Activated naive CD4-positive, alpha-beta T cell treated with anti-CD3 and anti-CD28 coated beads, Interleukin-2, amount 10 ng/mL, durations not matched to agents 7 days and 5 days (primary cell): Measurements from ENCODE around the gene UNC5A.

Source experiments
- CTCF ChIA-PET: fragments of 350-600 bp; sonication (Branson Sonifier 250); formaldehyde crosslinking; loops from one replicate; lab custom pipeline; 2021; ENCODE audit warnings: antibody characterized with exemption; lab: Charles Lee
- DNase-seq: peaks from one replicate; pipeline ENCODE4 v3.0.0-alpha.2; 2020
- H3K27ac Mint-ChIP-seq: one replicate; pipeline ENCODE4 v1.8.0; 2021; ENCODE audit warnings: mild to moderate bottlenecking, moderate library complexity, mixed read lengths
- H3K27me3 Mint-ChIP-seq: one replicate; pipeline ENCODE4 v1.8.0; 2021; ENCODE audit warnings: mild to moderate bottlenecking, mixed read lengths
- H3K36me3 Mint-ChIP-seq: one replicate; pipeline ENCODE4 v1.8.0; 2021; ENCODE audit warnings: mixed read lengths
- H3K4me1 Mint-ChIP-seq: one replicate; pipeline ENCODE4 v1.8.0; 2021; ENCODE audit warnings: mixed read lengths
- H3K4me3 Mint-ChIP-seq: one replicate; pipeline ENCODE4 v1.8.0; 2021; ENCODE audit warnings: mild to moderate bottlenecking, moderate library complexity, mixed read lengths
- H3K9me3 Mint-ChIP-seq: one replicate; pipeline ENCODE4 v1.8.0; 2021; ENCODE audit warnings: mixed read lengths

The UNC5A gene

GRCh38 chr5:176857216-176857893 is 47.0 kb downstream of the UNC5A start:
- CTCF ChIA-PET: no interaction called here
- H3K4me1 Mint-ChIP-seq: no peaks in the 10 kb centered on the region

GRCh38 chr5:176857894-176858273 is 47.5 kb downstream of the UNC5A start:
- Mint-ChIP-seq H3K27ac (no peak overlapping the region), H3K9me3 (no peaks in the 10 kb centered on the region), H3K27me3 (peaks cover 33% of the 10 kb centered on the region), H3K36me3 (no peaks in the 10 kb centered on the region), H3K4me1 (no peaks in the 10 kb centered on the region), H3K4me3 (no peak overlapping the region)
- CTCF ChIA-PET: no interaction called here
- no peak for DNase-seq

More at GRCh38 chr5:176857216-176857893, 47.0 kb downstream of the UNC5A start:
- DNase-seq: no peak
- Mint-ChIP-seq H3K4me3 (no peak overlapping the region), H3K27ac (no peak overlapping the region), H3K27me3 (peaks cover 28% of the 10 kb centered on the region), H3K36me3 (no peaks in the 10 kb centered on the region), H3K9me3 (no peaks in the 10 kb centered on the region)

- CTCF ChIA-PET: no interaction called here
- Mint-ChIP-seq H3K27ac (no peak overlapping the region), H3K4me1 (no peaks in the 10 kb centered on the region), H3K36me3 (no peaks in the 10 kb centered on the region), H3K9me3 (no peaks in the 10 kb centered on the region), H3K27me3 (peaks cover 53% of the 10 kb centered on the region), H3K4me3 (no peak overlapping the region)
- no peak for DNase-seq
Measured at GRCh38 chr5:176859916-176860315, 49.6 kb downstream of the UNC5A start.

GRCh38 chr5:176860381-176860780 is 50.0 kb downstream of the UNC5A start:
- CTCF ChIA-PET: no interaction called here
- no peak for DNase-seq
- H3K27ac Mint-ChIP-seq: no peak overlapping the region
- H3K27me3 Mint-ChIP-seq: peaks cover 58% of the 10 kb centered on the region
- H3K4me3 Mint-ChIP-seq: no peak overlapping the region
- no peaks in the 10 kb centered on the region for H3K9me3 Mint-ChIP-seq
- H3K36me3 Mint-ChIP-seq: no peaks in the 10 kb centered on the region
- no peaks in the 10 kb centered on the region for H3K4me1 Mint-ChIP-seq

GRCh38 chr5:176861276-176861675 is 50.9 kb downstream of the UNC5A start:
- CTCF ChIA-PET: no interaction called here
- Mint-ChIP-seq H3K27ac (no peak overlapping the region), H3K4me3 (no peak overlapping the region), H3K27me3 (peaks cover 67% of the 10 kb centered on the region), H3K9me3 (no peaks in the 10 kb centered on the region), H3K4me1 (no peaks in the 10 kb centered on the region), H3K36me3 (no peaks in the 10 kb centered on the region)
- DNase-seq: no peak

- no peaks in the 10 kb centered on the region for H3K4me1 Mint-ChIP-seq
- H3K36me3 Mint-ChIP-seq: no peaks in the 10 kb centered on the region
- no peaks in the 10 kb centered on the region for H3K9me3 Mint-ChIP-seq
- peaks cover 78% of the 10 kb centered on the region for H3K27me3 Mint-ChIP-seq
- CTCF ChIA-PET: no interaction called here
- no peak overlapping the region for H3K27ac Mint-ChIP-seq
- no peak for DNase-seq
- H3K4me3 Mint-ChIP-seq: no peak overlapping the region
Measured at GRCh38 chr5:176862330-176862995, 52.1 kb downstream of the UNC5A start.

GRCh38 chr5:176863041-176863764 is 52.8 kb downstream of the UNC5A start:
- H3K27ac Mint-ChIP-seq: no peak overlapping the region
- no peaks in the 10 kb centered on the region for H3K4me1 Mint-ChIP-seq
- no peak overlapping the region for H3K4me3 Mint-ChIP-seq
- CTCF ChIA-PET: no interaction called here
- no peaks in the 10 kb centered on the region for H3K36me3 Mint-ChIP-seq
- peaks cover 78% of the 10 kb centered on the region for H3K27me3 Mint-ChIP-seq
- H3K9me3 Mint-ChIP-seq: no peaks in the 10 kb centered on the region
- DNase-seq: no peak

- Mint-ChIP-seq H3K36me3 (no peaks in the 10 kb centered on the region), H3K9me3 (no peaks in the 10 kb centered on the region), H3K27ac (no peak overlapping the region), H3K4me3 (no peak overlapping the region), H3K27me3 (peaks cover 74% of the 10 kb centered on the region), H3K4me1 (no peaks in the 10 kb centered on the region)
- CTCF ChIA-PET: no interaction called here
- DNase-seq: no peak
Measured at GRCh38 chr5:176863765-176864098, 53.4 kb downstream of the UNC5A start.

GRCh38 chr5:176864755-176865154 is 54.4 kb downstream of the UNC5A start:
- Mint-ChIP-seq H3K4me1 (no peaks in the 10 kb centered on the region), H3K9me3 (no peaks in the 10 kb centered on the region), H3K36me3 (no peaks in the 10 kb centered on the region), H3K27ac (no peak overlapping the region), H3K4me3 (no peak overlapping the region), H3K27me3 (peaks cover 78% of the 10 kb centered on the region)
- DNase-seq: no peak
- CTCF ChIA-PET: no interaction called here

GRCh38 chr5:176865964-176866363 is 55.6 kb downstream of the UNC5A start:
- CTCF ChIA-PET: no interaction called here
- H3K36me3 Mint-ChIP-seq: no peaks in the 10 kb centered on the region
- no peak overlapping the region for H3K4me3 Mint-ChIP-seq
- no peaks in the 10 kb centered on the region for H3K4me1 Mint-ChIP-seq
- H3K27me3 Mint-ChIP-seq: peaks cover 75% of the 10 kb centered on the region
- peaks cover 4% of the 10 kb centered on the region for H3K9me3 Mint-ChIP-seq
- DNase-seq: no peak
- H3K27ac Mint-ChIP-seq: no peak overlapping the region

- Mint-ChIP-seq H3K4me1 (no peaks in the 10 kb centered on the region), H3K27ac (no peak overlapping the region), H3K9me3 (peaks cover 4% of the 10 kb centered on the region), H3K27me3 (peaks cover 67% of the 10 kb centered on the region), H3K4me3 (no peak overlapping the region), H3K36me3 (no peaks in the 10 kb centered on the region)
- CTCF ChIA-PET: no interaction called here
- DNase-seq: no peak
Measured at GRCh38 chr5:176866707-176867310, 56.5 kb downstream of the UNC5A start.

- no peak overlapping the region for H3K27ac Mint-ChIP-seq
- H3K4me3 Mint-ChIP-seq: no peak overlapping the region
- H3K4me1 Mint-ChIP-seq: no peaks in the 10 kb centered on the region
- H3K27me3 Mint-ChIP-seq: peaks cover 59% of the 10 kb centered on the region
- peaks cover 6% of the 10 kb centered on the region for H3K9me3 Mint-ChIP-seq
- CTCF ChIA-PET: no interaction called here
- DNase-seq: no peak
- no peaks in the 10 kb centered on the region for H3K36me3 Mint-ChIP-seq
Measured at GRCh38 chr5:176868126-176868525, 57.8 kb downstream of the UNC5A start.

- Mint-ChIP-seq H3K27ac (no peak overlapping the region), H3K4me3 (no peak overlapping the region), H3K27me3 (peaks cover 57% of the 10 kb centered on the region), H3K9me3 (peaks cover 7% of the 10 kb centered on the region), H3K36me3 (no peaks in the 10 kb centered on the region), H3K4me1 (no peaks in the 10 kb centered on the region)
- CTCF ChIA-PET: no interaction called here
- no peak for DNase-seq
Measured at GRCh38 chr5:176868731-176869130, 58.4 kb downstream of the UNC5A start.

GRCh38 chr5:176869501-176870109 is 59.2 kb downstream of the UNC5A start:
- CTCF ChIA-PET: no interaction called here
- H3K27ac Mint-ChIP-seq: peak overlapping the region; percentile 14
- H3K36me3 Mint-ChIP-seq: no peaks in the 10 kb centered on the region
- no peak overlapping the region for H3K4me3 Mint-ChIP-seq
- H3K9me3 Mint-ChIP-seq: peaks cover 7% of the 10 kb centered on the region
- no peak for DNase-seq
- H3K27me3 Mint-ChIP-seq: peaks cover 57% of the 10 kb centered on the region
- H3K4me1 Mint-ChIP-seq: no peaks in the 10 kb centered on the region
